Smooth muscle cell (in vitro differentiated cells): ENCODE results near the gene SPG7. TPM values are rescaled to one million over a fixed set of nuclear protein-coding genes. Genes with fewer than 3 reads are reported as not detected.

ENCODE experiments used
- DNase-seq: peaks from one replicate; lab custom pipeline; 2025; ENCODE audit not compliant: unreplicated experiment; lab: John Stamatoyannopoulos, UW
- H2AFZ ChIP-seq: fragments of 200-600 bp; sonication (generic); 2 replicates; pipeline ENCODE4 v1.6.0; 2016; ENCODE audit warnings: antibody characterized with exemption, low read depth, mild to moderate bottlenecking
- H3F3A ChIP-seq: fragments of 200-600 bp; sonication (generic); 2 replicates; pipeline ENCODE4 v1.6.0; 2017; ENCODE audit warnings: antibody characterized with exemption, low read depth
- H3K27ac ChIP-seq: fragments of 200-600 bp; sonication (generic); 2 replicates; pipeline ENCODE4 v1.5.1; 2016; ENCODE audit warnings: low read depth, mild to moderate bottlenecking
- H3K27me3 ChIP-seq: fragments of 200-600 bp; sonication (generic); 2 replicates; pipeline ENCODE4 v1.6.1; 2016; ENCODE audit warnings: low read depth, mild to moderate bottlenecking
- H3K36me3 ChIP-seq: fragments of 200-600 bp; sonication (generic); 2 replicates; pipeline ENCODE4 v1.5.1; 2016; ENCODE audit warnings: low read depth
- H3K4me1 ChIP-seq: fragments of 200-600 bp; sonication (generic); 2 replicates; pipeline ENCODE4 v1.5.1; 2016; ENCODE audit warnings: low read depth
- H3K4me2 ChIP-seq: fragments of 200-600 bp; sonication (generic); 2 replicates; pipeline ENCODE4 v1.6.0; 2016; ENCODE audit warnings: mild to moderate bottlenecking
- H3K4me3 ChIP-seq: fragments of 200-600 bp; sonication (generic); 2 replicates; pipeline ENCODE4 v1.5.1; 2016; ENCODE audit warnings: mild to moderate bottlenecking
- H3K79me2 ChIP-seq: fragments of 200-600 bp; sonication (generic); 2 replicates; pipeline ENCODE4 v1.6.0; 2016; ENCODE audit warnings: low read depth, mild to moderate bottlenecking
- H3K9ac ChIP-seq: fragments of 200-600 bp; sonication (generic); 2 replicates; pipeline ENCODE4 v1.6.0; 2016; ENCODE audit warnings: low read depth
- H3K9me3 ChIP-seq: fragments of 200-600 bp; sonication (generic); replicated peaks from 2 replicates; pipeline ENCODE4 v1.5.1; 2016; ENCODE audit warnings: low read depth
- H4K20me1 ChIP-seq: fragments of 200-600 bp; sonication (generic); 2 replicates; pipeline ENCODE4 v1.6.0; 2016; ENCODE audit warnings: low read depth
- WGBS: methylation state at CpG from one replicate; pipeline ENCODE4 v1.1.7; 2016; ENCODE audit warnings: low lambda C conversion rate; 5-methylcytosine and 5-hydroxymethylcytosine counted together
- polyA plus RNA-seq: library from polyadenylated mRNA; unstranded; fragments of >200 nt; fragmentation: Nextera tagmentation; extraction: Ambion mirVana; gene quantifications from 2 replicates; pipeline ENCODE4 v1.2.1, GENCODE V29; 2016
- total RNA-seq: library from RNA; depleted of rRNA; stranded (reverse); fragments of >200 nt; gene quantifications from 2 replicates; pipeline ENCODE4 v1.2.3, GENCODE V29; 2014
- TF ChIP-seq, protein P1 (sequence below): fragments of 200-600 bp; sonication (generic); IDR thresholded peaks from 2 replicates; pipeline ENCODE4 v1.5.1; 2017; ENCODE audit warnings: borderline replicate concordance, mild to moderate bottlenecking, antibody characterized with exemption; ENCODE audit not compliant: insufficient read depth, poor library complexity, severe bottlenecking

SPG7 gene
- total and polyA plus RNA-seq, 2 experiments from 2014 or later = 49.3 to 61.4 TPM

DNA sequence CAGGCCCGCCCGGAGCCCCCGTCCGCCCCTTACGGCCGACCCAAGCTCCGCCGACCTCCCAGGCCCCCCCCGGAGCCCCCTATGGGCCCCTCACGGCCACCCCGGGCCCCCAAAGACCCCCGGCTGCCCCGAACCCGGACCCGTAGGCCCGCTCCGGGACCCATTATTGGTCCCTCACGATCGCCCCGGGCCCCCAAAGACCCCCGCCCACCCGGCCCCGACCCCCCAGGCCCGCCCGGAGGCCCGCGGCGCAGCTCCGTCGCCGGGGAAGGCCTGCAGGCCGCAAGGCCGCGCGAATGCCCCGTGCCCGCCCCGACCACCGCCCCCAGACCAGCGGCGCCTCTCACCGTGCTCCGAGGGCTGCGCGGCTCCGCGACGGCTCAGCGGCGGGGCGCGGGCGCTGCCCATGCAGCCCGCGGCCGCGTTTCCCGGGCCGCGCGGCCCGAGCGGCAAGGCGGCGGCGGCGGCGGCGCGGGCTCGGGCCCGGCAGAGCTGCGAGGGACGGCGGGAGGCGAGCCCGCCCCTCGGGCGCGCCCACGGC lies 18.2 kb upstream of the SPG7 start:
- under 1% methylated on average over 37 of the region's 81 CpGs for WGBS
- Histone ChIP-seq H2AFZ (no peak overlapping the region), H3K79me2 (peaks cover 63% of the 10 kb centered on the region), H3K4me3 (peak overlapping the region; percentile 95), H3F3A (peaks cover 26% of the 10 kb centered on the region), H3K36me3 (no peaks in the 10 kb centered on the region), H3K9me3 (no peaks in the 10 kb centered on the region), H3K4me1 (peaks cover 34% of the 10 kb centered on the region), H3K4me2 (peak overlapping the region; percentile 86), H4K20me1 (peaks cover 57% of the 10 kb centered on the region), H3K27me3 (no peaks in the 10 kb centered on the region), H3K27ac (peak overlapping the region; percentile 84), H3K9ac (peak overlapping the region; percentile 92)
- DNase-seq = no peak
- TF ChIP-seq, protein P1, sequence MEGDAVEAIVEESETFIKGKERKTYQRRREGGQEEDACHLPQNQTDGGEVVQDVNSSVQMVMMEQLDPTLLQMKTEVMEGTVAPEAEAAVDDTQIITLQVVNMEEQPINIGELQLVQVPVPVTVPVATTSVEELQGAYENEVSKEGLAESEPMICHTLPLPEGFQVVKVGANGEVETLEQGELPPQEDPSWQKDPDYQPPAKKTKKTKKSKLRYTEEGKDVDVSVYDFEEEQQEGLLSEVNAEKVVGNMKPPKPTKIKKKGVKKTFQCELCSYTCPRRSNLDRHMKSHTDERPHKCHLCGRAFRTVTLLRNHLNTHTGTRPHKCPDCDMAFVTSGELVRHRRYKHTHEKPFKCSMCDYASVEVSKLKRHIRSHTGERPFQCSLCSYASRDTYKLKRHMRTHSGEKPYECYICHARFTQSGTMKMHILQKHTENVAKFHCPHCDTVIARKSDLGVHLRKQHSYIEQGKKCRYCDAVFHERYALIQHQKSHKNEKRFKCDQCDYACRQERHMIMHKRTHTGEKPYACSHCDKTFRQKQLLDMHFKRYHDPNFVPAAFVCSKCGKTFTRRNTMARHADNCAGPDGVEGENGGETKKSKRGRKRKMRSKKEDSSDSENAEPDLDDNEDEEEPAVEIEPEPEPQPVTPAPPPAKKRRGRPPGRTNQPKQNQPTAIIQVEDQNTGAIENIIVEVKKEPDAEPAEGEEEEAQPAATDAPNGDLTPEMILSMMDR = no peak

DNA sequence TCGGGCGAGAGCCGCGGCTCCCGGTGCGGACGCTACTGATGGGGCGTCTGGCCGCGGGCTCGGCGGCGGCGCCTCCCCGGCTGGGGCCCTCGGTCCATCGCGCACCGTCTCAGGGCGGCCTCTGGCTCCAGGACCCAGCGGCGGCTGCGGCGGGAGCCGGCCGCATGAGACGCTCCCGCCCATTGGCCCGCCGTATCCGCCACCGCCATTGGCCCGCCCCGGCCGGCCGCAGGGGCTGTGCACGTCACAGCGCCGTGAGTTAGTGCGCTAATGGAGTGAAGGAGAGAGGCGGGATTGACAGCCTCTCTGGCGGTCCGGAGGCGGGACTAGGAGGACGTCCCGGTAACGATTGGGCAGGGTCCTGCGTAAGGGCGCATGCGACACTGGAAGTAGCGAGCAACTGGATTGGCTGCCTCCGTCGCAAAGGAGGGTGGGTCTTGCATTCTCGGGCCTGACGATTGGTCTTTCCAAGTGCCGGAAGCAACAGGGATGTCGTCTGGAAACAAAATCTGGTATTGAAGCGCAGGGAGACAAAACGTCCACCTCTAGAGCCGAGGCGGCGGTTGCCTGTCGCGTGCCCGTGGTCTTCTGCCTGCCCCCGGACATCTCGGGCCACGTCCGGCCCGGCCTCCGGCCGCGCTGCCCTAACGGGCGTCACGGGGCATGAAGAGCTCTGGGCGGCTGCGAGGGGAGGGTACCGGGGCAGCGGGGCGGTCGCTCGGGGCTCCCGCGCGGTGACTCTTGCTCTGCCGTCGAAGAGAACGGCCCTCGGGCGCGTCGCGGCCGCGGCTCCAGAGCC lies 17.6 kb upstream of the SPG7 start, which contains the start of gene ANKRD11:
TSS of gene ANKRD11 (minus strand) at position 123 of the 799 bp plus-strand sequence. CDS start 173,542 bp downstream, outside the sequence.
- peak within 1 kb of the TSS; percentile 95 for H3K4me3 ChIP-seq
- H2AFZ ChIP-seq = peak within 1 kb of the TSS; percentile 89
- peak within 1 kb of the TSS; percentile 97 for H3K9ac ChIP-seq
- no peaks in the 10 kb centered on the region for H3K36me3 ChIP-seq
- H3K4me2 ChIP-seq = peak within 1 kb of the TSS; percentile 86
- peak within 1 kb of the TSS; percentile 98 for H3K27ac ChIP-seq
- peaks cover 56% of the 10 kb centered on the region for H4K20me1 ChIP-seq
- no peaks in the 10 kb centered on the region for H3K27me3 ChIP-seq
- peaks cover 56% of the 10 kb centered on the region for H3K79me2 ChIP-seq
- under 1% methylated on average over 87 of the region's 96 CpGs for WGBS
- peaks cover 31% of the 10 kb centered on the region for H3K4me1 ChIP-seq
- H3F3A ChIP-seq = peaks cover 24% of the 10 kb centered on the region
- TF ChIP-seq, protein P1 = no peak
- DNase-seq = peak; percentile 89
- H3K9me3 ChIP-seq = no peaks in the 10 kb centered on the region

DNA sequence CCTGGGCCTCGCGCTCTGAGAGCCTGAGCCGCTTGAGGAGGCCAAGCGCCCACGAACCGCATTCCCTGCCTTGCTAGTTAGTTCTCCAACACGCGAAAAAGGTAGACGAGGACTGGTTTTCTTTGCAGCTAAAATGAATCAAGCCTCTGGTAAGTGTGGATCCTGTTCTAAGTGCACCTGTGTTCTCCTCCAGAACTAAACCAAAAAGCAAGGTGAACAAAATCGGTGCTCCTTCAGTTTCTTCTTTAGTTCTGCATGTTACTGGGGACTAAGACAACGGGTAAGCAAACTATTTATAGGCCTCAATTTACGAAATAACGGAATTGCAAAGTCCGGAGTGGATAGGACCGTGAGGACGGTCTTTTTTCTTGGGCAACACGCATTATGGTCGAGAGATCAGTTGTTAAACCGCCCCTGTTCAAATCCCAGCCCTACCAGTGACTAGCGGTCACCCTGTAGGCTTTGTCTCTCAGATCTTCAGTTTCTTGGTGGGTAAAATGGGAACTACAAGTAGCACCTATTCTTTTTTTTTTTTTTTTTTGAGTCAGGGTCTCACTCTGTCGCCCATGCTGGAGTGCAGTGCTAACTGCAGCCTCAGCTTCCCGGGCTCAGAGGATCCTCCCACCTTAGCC lies 16.8 kb upstream of the SPG7 start:
- WGBS = 5% methylated on average over 22 of the region's 22 CpGs

More for the DNA sequence above, 16.8 kb upstream of the SPG7 start:
- H3K9me3 ChIP-seq = no peaks in the 10 kb centered on the region
- peak overlapping the region; percentile 97 for H3K9ac ChIP-seq
- peak overlapping the region; percentile 98 for H3K27ac ChIP-seq
- peak overlapping the region; percentile 89 for H2AFZ ChIP-seq
- peak overlapping the region; percentile 95 for H3K4me3 ChIP-seq
- H3F3A ChIP-seq = peaks cover 18% of the 10 kb centered on the region
- H3K4me1 ChIP-seq = peaks cover 24% of the 10 kb centered on the region
- TF ChIP-seq, protein P1 = peak; percentile 6
- no peaks in the 10 kb centered on the region for H3K27me3 ChIP-seq
- peaks cover 54% of the 10 kb centered on the region for H4K20me1 ChIP-seq
- DNase-seq = no peak
- H3K4me2 ChIP-seq = peak overlapping the region; percentile 86
- H3K36me3 ChIP-seq = no peaks in the 10 kb centered on the region
- peaks cover 49% of the 10 kb centered on the region for H3K79me2 ChIP-seq
